GM21529 (cell line): ENCODE data around the gene GNA12.
"Not testable (repeated sequence)": the region's sequence is repeated elsewhere in the genome, so short reads cannot be mapped to it uniquely, and the experiment has no call there.

Experiments
- ATAC-seq: cut with Tn5 transposase; IDR thresholded peaks from one replicate; pipeline ENCODE4 v1.9.1; 2021; ENCODE audit not compliant: unreplicated experiment

The GNA12 gene

GRCh38 chr7:2864999-2865670 lies 21.0 kb upstream of the GNA12 start:
- no peak for ATAC-seq

DNA sequence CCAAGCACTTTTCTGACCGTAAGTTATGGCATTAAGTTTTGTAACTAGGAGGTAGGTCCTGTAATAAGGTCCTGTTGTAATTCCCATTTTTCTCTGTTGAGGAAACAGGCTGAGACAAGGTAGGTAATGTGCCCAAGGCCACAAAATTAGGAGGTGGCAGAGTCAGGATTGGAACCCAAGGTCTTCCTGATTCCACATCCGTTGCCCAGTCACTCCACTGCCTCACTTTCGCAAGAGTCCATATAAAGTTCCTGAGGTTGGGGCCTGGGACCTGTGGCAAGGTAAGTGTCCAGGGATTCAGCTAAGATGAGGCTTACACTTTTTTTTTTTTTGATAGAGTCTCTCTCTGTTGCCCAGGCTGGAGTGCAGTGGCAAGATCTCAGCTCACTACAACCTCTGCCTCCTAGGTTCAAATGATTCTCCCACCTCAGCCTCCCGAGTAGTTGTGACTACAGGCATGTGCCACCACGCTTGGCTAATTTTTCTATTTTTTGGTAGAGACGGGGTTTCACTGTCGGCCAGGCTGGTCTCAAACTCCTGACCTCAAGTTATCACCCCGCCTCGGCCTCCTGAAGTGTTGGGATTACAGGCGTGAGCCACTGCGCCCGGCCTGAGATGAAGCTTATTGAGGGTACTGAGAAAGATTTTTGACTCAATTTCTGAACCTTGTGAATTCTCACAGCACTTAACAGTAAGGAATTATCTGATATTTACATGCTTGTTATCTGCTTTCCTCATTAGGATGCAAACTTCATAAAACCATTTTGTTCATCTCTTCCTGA lies 20.3 kb upstream of the GNA12 start:
- ATAC-seq: no peak

GRCh38 chr7:2863461-2864066 lies 19.5 kb upstream of the GNA12 start:
- peak; percentile 98 for ATAC-seq

DNA sequence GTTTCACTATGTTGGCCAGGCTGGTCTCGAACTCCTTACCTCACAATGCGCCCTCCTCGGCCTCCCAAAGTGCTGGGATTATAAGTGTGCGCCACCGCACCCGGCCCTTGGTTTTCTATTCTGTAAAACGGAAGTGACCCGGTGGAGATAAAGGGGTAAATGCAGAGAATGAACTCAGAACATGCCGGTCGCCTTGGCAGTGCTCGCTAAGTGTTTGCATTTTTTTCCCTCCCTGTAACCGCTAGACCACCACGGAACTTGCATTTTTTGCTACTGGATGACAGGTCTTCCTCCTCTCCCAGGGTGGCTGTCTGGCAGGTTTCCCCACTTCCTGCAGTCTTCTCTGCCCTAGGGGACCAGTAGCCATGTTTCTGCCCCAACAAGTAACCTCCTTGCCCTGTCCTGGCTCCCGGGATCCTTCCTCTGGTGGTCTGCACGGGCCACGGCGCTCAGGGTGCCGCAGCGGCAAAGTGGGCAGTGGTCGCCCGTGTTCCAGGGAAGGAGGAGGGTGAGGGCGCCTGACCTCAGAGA lies 18.8 kb upstream of the GNA12 start:
- ATAC-seq: no peak

DNA sequence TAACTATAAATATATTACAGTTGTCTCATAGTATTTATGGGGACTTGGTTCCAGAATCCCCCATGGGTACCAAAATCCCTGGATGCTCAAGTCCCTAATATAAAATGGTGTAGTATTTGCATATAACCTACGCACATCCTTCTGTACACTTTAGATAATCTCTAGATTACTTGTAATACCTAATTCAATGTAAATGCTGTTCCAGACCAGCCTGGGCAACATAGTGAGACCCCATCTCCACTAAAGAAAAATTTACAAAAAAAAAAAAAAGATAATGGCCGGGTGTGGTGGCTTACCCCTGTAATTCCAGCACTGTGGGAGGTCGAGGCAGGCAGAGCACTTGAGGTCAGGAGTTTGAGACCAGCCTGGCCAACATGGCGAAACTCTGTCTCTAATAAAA lies 17.4 kb upstream of the GNA12 start:
- ATAC-seq: no peak

GRCh38 chr7:2860627-2861133 lies 16.6 kb upstream of the GNA12 start:
- no peak for ATAC-seq

DNA sequence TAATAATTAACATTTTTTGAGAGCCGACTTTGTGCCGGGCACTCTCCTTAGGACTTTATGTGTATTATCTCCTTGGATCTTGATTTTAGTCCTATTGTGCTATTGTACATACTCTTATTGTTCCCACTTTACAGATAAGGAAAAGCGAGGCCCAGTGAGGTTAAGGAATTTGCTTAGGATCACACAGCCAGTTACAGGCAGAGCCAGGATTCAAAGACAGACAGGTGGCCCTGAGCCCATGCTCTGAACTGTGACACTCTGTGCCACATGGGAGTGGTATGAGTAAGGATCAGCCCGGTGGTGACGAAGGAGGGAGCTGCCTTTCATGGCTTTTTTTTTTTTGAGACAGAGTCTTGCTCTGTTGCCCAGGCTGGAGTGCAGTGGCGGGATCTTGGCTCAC lies 15.8 kb upstream of the GNA12 start:
- no peak for ATAC-seq

DNA sequence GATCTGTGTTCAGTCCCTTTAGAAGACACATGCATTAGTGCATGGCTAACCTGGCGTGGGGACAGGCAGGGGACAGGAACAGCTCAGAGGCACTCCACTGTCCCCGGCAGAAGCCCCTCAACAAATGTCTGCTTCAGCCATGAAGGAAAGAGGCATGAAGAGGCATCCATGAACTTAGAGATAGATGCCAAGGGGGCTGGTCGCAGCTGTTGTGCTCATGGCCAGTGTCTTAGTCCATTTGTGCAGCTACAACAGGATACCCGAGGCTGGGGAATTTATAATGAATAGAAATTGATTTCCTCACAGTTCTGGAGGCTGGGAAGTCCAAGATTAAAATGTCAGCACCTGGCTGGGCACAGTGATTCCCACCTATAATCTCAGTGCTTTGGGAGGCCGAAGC lies 14.5 kb upstream of the GNA12 start:
- ATAC-seq: no peak

DNA sequence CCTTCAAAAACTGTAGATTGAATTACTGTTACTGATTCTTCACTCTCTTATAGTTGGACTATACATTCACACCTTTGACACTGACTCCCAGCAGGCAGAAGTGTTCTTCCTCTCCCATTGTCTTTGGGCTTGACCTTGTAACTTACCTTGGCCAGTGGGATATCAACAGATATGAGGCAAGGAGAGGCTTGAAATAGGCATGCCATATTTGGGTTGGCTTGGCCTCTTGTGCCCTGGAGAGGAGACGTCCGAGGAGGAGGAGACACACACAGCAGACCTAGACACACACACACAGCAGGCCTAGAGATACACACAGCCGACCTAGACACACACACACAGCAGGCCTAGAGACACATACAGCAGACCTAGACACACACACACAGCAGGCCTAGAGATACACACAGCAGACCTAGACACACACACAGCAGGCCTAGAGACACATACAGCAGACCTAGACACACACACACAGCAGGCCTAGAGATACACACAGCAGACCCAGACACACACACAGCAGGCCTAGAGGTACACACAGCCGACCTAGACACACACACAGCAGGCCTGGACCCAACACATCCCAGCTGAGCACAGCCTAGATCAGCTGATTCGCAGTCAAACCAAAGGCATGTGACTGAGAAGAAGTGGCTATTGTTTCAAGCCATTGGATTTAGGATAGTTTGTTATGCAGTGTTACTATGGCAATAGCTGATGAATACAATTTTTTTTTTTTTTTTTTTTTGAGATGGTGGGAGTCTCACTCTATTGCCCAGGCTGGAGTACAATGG lies 12.5 kb upstream of the GNA12 start:
- no peak for ATAC-seq

DNA sequence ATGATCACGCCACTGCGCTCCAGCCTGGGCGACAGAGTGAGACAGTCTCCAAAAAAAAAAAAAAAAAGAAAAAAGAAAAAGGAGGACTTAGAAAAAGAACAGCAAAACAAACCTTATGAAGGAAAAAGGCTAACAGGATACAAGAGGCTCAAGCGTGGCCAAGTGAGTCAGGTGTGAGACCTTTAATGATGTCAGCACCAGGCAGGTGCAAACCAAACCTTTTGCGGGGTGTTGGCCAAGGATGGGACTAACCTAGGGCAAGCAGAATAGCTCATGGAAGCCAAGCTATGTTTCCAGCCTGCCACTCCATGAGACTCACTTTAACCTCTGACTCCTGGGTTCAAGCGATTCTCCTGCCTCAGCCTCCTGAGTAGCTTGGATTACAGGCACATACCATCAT lies 11.3 kb upstream of the GNA12 start:
- ATAC-seq: no peak

- not testable (repeated sequence) for ATAC-seq
Measured at GRCh38 chr7:2853552-2853951, 9.4 kb upstream of the GNA12 start.

DNA sequence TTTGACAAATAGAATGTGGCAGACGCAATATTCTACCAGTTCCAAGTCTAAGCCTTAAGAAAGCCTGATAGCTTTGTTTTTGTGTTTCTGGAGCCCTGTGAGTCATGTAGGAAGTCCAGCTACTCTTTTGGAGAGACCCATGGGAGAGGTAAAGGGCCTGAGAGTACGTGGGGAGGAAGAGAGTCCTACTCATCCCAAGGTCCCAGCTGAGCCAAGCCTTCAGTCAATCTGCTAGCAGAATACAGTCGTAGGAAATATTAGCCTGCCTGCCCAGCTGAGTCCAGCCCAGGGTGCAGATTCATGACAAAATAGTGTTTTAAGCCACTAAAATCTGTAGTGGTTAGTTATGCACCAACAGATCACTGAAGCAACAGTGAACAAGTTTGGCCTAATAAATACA lies 9.0 kb upstream of the GNA12 start:
- no peak for ATAC-seq

DNA sequence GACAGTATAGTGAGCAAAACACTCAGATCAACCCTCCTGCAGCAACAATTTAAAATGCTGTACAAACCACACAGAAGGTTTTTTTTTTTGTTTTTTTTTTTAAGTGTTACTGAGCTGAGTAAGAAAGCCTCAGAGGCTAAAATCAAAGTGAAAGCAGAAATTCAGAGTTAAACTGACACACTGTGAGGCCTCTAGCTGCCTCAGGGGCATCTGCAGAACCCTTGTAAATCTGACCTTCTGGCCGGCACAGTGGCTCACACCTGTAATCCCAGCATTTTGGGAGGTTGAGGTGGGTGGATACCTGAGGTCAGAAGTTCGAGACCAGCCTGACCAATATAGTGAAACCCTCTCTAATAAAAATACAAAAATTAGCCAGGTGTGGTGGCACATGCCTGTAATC lies 7.4 kb upstream of the GNA12 start:
- peak; percentile 77 for ATAC-seq

DNA sequence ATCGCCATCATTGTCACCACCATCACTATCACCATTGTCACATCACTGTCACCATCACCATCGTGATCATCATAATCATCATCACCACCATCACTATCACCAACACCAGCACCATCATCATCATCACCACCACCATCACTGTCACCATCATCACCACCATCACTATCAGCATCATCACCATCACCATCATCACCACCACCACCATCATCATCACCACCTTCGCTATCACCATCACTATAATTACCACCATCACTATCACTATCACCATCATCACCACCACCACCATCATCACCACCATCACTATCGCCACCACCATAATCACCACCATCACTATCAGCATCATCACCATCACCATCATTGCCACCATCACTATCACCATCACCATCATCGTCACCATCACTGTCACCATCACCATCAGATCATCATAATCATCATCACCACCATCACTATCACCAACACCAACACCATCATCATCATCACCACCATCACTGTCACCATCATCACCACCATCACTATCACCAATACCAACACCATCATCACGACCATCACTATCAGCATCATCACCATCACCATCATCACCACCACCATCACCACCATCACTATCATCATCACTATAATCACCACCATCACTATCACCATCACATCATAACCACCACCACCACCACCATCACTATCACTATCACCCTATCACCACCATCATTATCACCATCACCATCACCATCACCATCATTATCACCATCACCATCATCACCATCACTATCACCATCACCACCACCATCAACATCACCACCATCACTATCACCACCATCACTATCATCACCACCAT lies 6.0 kb upstream of the GNA12 start:
- ATAC-seq: no peak

DNA sequence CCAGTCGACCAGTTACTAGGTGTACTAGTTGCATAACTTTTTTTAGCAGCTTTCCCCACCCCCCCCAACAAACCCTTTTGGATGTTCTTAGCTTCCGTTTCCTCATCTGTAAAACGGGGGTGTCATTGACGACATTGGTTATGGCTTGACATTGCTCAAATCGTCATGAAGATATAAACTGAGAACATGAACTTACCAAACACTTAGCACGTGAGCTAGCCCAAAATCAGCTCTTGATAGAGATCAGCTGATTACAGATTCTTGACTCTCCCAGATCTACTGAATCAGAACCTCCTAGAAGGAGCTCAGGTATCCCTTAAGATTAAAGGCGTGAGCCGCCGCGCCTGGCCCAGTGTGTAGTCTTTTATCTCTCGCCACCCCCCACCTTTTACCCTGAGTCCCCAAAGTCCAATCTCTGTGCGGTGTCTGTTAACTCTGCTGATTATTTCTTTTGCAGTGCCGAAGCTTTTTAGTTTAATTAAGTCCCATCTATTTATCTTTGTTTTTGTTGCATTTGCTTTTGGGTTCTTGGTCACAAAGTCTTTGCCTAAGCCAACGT lies 1.0 kb upstream of the GNA12 start:
- ATAC-seq: no peak

GRCh38 chr7:2843711-2844152 lies 376 bp downstream of the GNA12 start:
- ATAC-seq: no peak

DNA sequence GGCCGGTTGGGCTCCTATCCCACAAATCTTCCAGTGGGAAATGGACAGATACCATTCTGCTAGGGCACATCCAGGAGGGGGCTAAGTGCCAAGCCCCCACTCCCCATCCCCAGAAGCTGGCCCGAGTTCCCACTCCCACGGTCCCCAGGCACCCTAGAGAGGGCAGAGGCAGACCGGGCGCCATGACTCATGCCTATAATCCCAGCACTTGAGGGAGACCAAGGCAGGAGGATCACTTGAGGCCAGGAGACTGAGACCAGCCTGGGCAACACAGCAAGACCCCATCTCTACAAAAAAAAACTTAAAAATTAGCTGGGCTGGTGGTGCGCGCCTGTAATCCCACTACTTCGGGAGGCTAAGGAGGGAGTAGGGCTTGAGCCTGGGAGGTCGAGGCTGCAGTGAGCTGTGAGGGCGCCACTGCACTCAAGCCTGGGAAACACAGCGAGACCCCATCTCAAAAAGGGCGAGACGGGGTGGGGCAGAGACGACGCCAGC lies 870 bp downstream of the GNA12 start:
- no peak for ATAC-seq

DNA sequence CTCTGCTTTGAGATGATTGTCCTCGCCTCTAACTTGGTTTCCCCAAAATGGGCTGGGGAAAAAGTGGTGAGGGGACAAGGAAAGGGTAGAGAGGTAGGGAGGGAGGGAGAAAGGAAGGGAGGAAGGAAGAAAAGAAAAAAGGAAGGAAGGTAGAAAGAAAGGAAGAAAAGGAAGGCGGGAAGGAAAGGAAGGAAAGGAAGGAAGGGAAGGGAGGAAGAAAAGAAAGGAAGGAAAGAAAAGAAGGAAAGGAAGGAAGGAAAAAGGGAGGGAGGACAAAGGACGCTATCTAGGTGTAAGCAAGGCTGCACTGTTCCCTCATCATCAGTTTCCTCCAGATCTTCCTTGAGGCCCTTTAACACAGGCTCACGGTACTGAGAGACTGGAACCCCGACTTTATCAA lies 2.2 kb downstream of the GNA12 start:
- no peak for ATAC-seq

DNA sequence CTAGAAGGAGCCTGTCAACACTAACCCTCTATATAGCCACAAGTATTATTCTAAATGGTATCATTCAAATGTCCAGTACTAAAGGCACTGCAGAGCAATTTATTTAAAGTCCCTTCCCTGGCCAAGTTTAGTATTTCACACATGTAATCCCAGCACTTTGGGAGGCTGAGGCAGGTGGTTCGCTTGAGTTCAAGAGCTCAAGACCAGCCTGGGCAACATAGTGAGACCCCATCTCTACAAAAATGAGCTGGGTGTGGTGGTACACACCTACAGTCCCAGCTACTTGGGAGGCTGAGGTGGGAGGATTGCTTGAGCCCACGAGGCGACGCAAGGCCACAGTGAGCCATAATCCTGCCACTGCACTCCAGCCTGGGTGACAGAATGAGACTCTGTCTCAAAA lies 3.6 kb downstream of the GNA12 start:
- no peak for ATAC-seq
